Stomach (tissue), 4 donors: ENCODE results near the gene MANSC4.

ENCODE experiments used
- EP300 ChIP-seq: sonication (generic); formaldehyde crosslinking; IDR thresholded peaks from one replicate; pipeline ENCODE4 v1.6.1; 2017; ENCODE audit warnings: antibody characterized with exemption
- POLR2A ChIP-seq, 4 donors: fragments of 450-650 bp; IDR thresholded peaks; one replicate each; pipeline ENCODE4 v1.6.1; 2016; ENCODE audit warnings: antibody characterized with exemption in 4 of 4, control low read depth in 2 of 4, mild to moderate bottlenecking in 1 of 4, moderate library complexity in 1 of 4
- TF ChIP-seq, protein P1 (sequence below), 7 experiments: fragments of 450-650 bp in 4 of 7; fragments of 200-600 bp in 3 of 7; sonication (generic) in 3 of 7; IDR thresholded peaks; one replicate each; pipeline ENCODE4 v1.5.1; 2016 to 2019; ENCODE audit warnings: antibody characterized with exemption in 7 of 7, control low read depth in 2 of 7, mild to moderate bottlenecking in 1 of 7

DNA sequence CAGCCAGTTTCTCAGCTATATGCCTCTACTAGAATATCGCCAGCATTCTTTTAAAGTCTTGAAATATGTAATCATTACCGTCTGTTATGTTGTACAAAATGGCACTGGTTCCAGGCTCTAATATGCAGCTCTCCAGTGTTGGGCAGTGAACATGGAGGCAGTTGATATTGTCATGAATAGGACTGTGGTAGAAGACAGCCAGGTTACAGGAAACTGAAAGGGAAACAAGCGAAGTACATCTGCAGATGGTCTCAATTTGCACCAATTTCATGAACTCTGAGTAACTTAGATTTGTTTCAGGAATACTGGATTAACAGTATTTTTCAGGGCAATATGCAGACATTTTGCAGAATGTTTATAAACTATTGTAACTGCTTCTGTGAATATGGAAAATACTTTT lies 13.4 kb downstream of the MANSC4 start:
- TF ChIP-seq EP300 (no peak), POLR2A (IDR thresholded peaks at IDR 0.05) (no peak)
- TF ChIP-seq, protein P1, sequence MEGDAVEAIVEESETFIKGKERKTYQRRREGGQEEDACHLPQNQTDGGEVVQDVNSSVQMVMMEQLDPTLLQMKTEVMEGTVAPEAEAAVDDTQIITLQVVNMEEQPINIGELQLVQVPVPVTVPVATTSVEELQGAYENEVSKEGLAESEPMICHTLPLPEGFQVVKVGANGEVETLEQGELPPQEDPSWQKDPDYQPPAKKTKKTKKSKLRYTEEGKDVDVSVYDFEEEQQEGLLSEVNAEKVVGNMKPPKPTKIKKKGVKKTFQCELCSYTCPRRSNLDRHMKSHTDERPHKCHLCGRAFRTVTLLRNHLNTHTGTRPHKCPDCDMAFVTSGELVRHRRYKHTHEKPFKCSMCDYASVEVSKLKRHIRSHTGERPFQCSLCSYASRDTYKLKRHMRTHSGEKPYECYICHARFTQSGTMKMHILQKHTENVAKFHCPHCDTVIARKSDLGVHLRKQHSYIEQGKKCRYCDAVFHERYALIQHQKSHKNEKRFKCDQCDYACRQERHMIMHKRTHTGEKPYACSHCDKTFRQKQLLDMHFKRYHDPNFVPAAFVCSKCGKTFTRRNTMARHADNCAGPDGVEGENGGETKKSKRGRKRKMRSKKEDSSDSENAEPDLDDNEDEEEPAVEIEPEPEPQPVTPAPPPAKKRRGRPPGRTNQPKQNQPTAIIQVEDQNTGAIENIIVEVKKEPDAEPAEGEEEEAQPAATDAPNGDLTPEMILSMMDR (IDR thresholded peaks at IDR 0.05): no peak
